ENCODE results near the gene CASZ1.

Gene CASZ1

GRCh38 chr1:10751561-10752085 lies 44.8 kb downstream of the CASZ1 start:
- no peak for DNase-seq (ENCODE audit: low read depth)

- no peak for DNase-seq (ENCODE audit: low read depth)
Measured at GRCh38 chr1:10751160-10751559, 45.3 kb downstream of the CASZ1 start.

GRCh38 chr1:10745886-10746455 lies 50.5 kb downstream of the CASZ1 start:
- DNase-seq (ENCODE audit: low read depth): no peak

GRCh38 chr1:10745383-10745782 lies 51.1 kb downstream of the CASZ1 start:
- DNase-seq (ENCODE audit: low read depth): no peak

- no peak for DNase-seq (ENCODE audit: low read depth)
Measured at GRCh38 chr1:10744654-10745238, 51.7 kb downstream of the CASZ1 start.

GRCh38 chr1:10744029-10744428 lies 52.4 kb downstream of the CASZ1 start:
- no peak for DNase-seq (ENCODE audit: low read depth)

GRCh38 chr1:10741696-10742095 lies 54.8 kb downstream of the CASZ1 start:
- no peak for DNase-seq (ENCODE audit: low read depth)

- no peak for DNase-seq (ENCODE audit: low read depth)
Measured at GRCh38 chr1:10740123-10740522, 56.3 kb downstream of the CASZ1 start.

- no peak for DNase-seq (ENCODE audit: low read depth)
Measured at GRCh38 chr1:10739589-10739988, 56.9 kb downstream of the CASZ1 start.

- no peak for DNase-seq (ENCODE audit: low read depth)
Measured at GRCh38 chr1:10738061-10739058, 58.1 kb downstream of the CASZ1 start.

- no peak for DNase-seq (ENCODE audit: low read depth)
Measured at GRCh38 chr1:10737651-10738050, 58.8 kb downstream of the CASZ1 start.

GRCh38 chr1:10736634-10737586 lies 59.5 kb downstream of the CASZ1 start:
- DNase-seq (ENCODE audit: low read depth): no peak

- no peak for DNase-seq (ENCODE audit: low read depth)
Measured at GRCh38 chr1:10735563-10736305, 60.7 kb downstream of the CASZ1 start.

- DNase-seq (ENCODE audit: low read depth): no peak
Measured at GRCh38 chr1:10734962-10735544, 61.4 kb downstream of the CASZ1 start.

- DNase-seq (ENCODE audit: low read depth): no peak
Measured at GRCh38 chr1:10734375-10734774, 62.1 kb downstream of the CASZ1 start.

- no peak for DNase-seq (ENCODE audit: low read depth)
Measured at GRCh38 chr1:10733474-10734366, 62.7 kb downstream of the CASZ1 start.

- DNase-seq (ENCODE audit: low read depth): no peak
Measured at GRCh38 chr1:10730985-10731384, 65.5 kb downstream of the CASZ1 start.

- no peak for DNase-seq (ENCODE audit: low read depth)
Measured at GRCh38 chr1:10728595-10729410, 67.6 kb downstream of the CASZ1 start.

All from CMK (cell line).